ENCODE measurements around the gene KANSL1L.

KANSL1L gene

GRCh38 chr2:210050885-210051284 lies 120.3 kb downstream of the KANSL1L start:
- Histone ChIP-seq H3K79me2 (ENCODE audit: control insufficient read depth, low read length) (no peaks in the 10 kb centered on the region), H3K27me3 (ENCODE audit: control insufficient read depth, low read length) (no peaks in the 10 kb centered on the region), H4K20me1 (ENCODE audit: control insufficient read depth, insufficient read depth, low read depth, low read length) (no peaks in the 10 kb centered on the region), H3K36me3 (ENCODE audit: control insufficient read depth, low read length) (no peaks in the 10 kb centered on the region), H3K4me3 (ENCODE audit: low read length) (no peak overlapping the region), H3F3A (ENCODE audit: control insufficient read depth, insufficient read depth) (no peaks in the 10 kb centered on the region), H3K4me1 (ENCODE audit: control insufficient read depth, low read length) (no peaks in the 10 kb centered on the region), H3K9me3 (ENCODE audit: control insufficient read depth, insufficient read depth, low read length) (no peaks in the 10 kb centered on the region), H3K4me2 (ENCODE audit: low read length) (no peak overlapping the region), H3K9me2 (replicated peaks; ENCODE audit: control insufficient read depth, low read length) (no peaks in the 10 kb centered on the region), H3K27ac (ENCODE audit: low read depth, low read length) (no peak overlapping the region)
- TF ChIP-seq EZH2phosphoT487 (IDR thresholded peaks at IDR 0.05; ENCODE audit: borderline replicate concordance, low read length): no peak
- TF ChIP-seq CTCF (IDR thresholded peaks at IDR 0.05; ENCODE audit: low read depth, low read length, poor library complexity, severe bottlenecking): no peak

- Histone ChIP-seq H3K9me3 (ENCODE audit: control insufficient read depth, insufficient read depth, low read length) (no peaks in the 10 kb centered on the region), H3K27ac (ENCODE audit: low read depth, low read length) (no peak overlapping the region), H3K4me2 (ENCODE audit: low read length) (no peak overlapping the region), H3K9me2 (replicated peaks; ENCODE audit: control insufficient read depth, low read length) (no peaks in the 10 kb centered on the region), H3K36me3 (ENCODE audit: control insufficient read depth, low read length) (no peaks in the 10 kb centered on the region), H3K4me3 (ENCODE audit: low read length) (no peak overlapping the region), H4K20me1 (ENCODE audit: control insufficient read depth, insufficient read depth, low read depth, low read length) (no peaks in the 10 kb centered on the region), H3K4me1 (ENCODE audit: control insufficient read depth, low read length) (no peaks in the 10 kb centered on the region), H3K79me2 (ENCODE audit: control insufficient read depth, low read length) (no peaks in the 10 kb centered on the region), H3F3A (ENCODE audit: control insufficient read depth, insufficient read depth) (no peaks in the 10 kb centered on the region), H3K27me3 (ENCODE audit: control insufficient read depth, low read length) (no peaks in the 10 kb centered on the region)
- TF ChIP-seq CTCF (IDR thresholded peaks at IDR 0.05; ENCODE audit: low read depth, low read length, poor library complexity, severe bottlenecking) (no peak), EZH2phosphoT487 (IDR thresholded peaks at IDR 0.05; ENCODE audit: borderline replicate concordance, low read length) (no peak)
Observed at GRCh38 chr2:210049831-210050230, 121.4 kb downstream of the KANSL1L start.

GRCh38 chr2:210046851-210047500 lies 124.2 kb downstream of the KANSL1L start:
- H3K9me2 ChIP-seq (replicated peaks; ENCODE audit: control insufficient read depth, low read length): no peaks in the 10 kb centered on the region
- H3K4me2 ChIP-seq (ENCODE audit: low read length): no peak overlapping the region
- H3K27me3 ChIP-seq (ENCODE audit: control insufficient read depth, low read length): no peaks in the 10 kb centered on the region
- H3K9me3 ChIP-seq (ENCODE audit: control insufficient read depth, insufficient read depth, low read length): no peaks in the 10 kb centered on the region
- H3K79me2 ChIP-seq (ENCODE audit: control insufficient read depth, low read length): no peaks in the 10 kb centered on the region
- H3F3A ChIP-seq (ENCODE audit: control insufficient read depth, insufficient read depth): no peaks in the 10 kb centered on the region
- H3K27ac ChIP-seq (ENCODE audit: low read depth, low read length): no peak overlapping the region
- no peaks in the 10 kb centered on the region for H3K4me1 ChIP-seq (ENCODE audit: control insufficient read depth, low read length)
- no peaks in the 10 kb centered on the region for H3K36me3 ChIP-seq (ENCODE audit: control insufficient read depth, low read length)
- H3K4me3 ChIP-seq (ENCODE audit: low read length): no peak overlapping the region
- TF ChIP-seq CTCF (IDR thresholded peaks at IDR 0.05; ENCODE audit: low read depth, low read length, poor library complexity, severe bottlenecking) (no peak), EZH2phosphoT487 (IDR thresholded peaks at IDR 0.05; ENCODE audit: borderline replicate concordance, low read length) (no peak)
- no peaks in the 10 kb centered on the region for H4K20me1 ChIP-seq (ENCODE audit: control insufficient read depth, insufficient read depth, low read depth, low read length)
